Umbilical cord (tissue), 2 donors: ENCODE data around the gene CDKL4. TPM values are rescaled to one million over a fixed set of nuclear protein-coding genes. Genes with fewer than 3 reads are reported as not detected.
"Not testable (repeated sequence)": the region's sequence is repeated elsewhere in the genome, so short reads cannot be mapped to it uniquely, and the experiment has no call there.

Source experiments
- DNase-seq: peaks from one replicate; pipeline ENCODE4 v3.0.0-alpha.2; 2015; ENCODE audit warnings: low spot score
- total RNA-seq: library from RNA; depleted of rRNA; stranded (reverse); fragments of >200 nt; gene quantifications from one replicate; pipeline ENCODE4 v1.2.3, GENCODE V29; 2014; ENCODE audit warnings: low replicate concordance; ENCODE audit not compliant: insufficient read depth

Gene CDKL4
- total RNA-seq, 1 donor from 2014 or later: 8.2 TPM

DNA sequence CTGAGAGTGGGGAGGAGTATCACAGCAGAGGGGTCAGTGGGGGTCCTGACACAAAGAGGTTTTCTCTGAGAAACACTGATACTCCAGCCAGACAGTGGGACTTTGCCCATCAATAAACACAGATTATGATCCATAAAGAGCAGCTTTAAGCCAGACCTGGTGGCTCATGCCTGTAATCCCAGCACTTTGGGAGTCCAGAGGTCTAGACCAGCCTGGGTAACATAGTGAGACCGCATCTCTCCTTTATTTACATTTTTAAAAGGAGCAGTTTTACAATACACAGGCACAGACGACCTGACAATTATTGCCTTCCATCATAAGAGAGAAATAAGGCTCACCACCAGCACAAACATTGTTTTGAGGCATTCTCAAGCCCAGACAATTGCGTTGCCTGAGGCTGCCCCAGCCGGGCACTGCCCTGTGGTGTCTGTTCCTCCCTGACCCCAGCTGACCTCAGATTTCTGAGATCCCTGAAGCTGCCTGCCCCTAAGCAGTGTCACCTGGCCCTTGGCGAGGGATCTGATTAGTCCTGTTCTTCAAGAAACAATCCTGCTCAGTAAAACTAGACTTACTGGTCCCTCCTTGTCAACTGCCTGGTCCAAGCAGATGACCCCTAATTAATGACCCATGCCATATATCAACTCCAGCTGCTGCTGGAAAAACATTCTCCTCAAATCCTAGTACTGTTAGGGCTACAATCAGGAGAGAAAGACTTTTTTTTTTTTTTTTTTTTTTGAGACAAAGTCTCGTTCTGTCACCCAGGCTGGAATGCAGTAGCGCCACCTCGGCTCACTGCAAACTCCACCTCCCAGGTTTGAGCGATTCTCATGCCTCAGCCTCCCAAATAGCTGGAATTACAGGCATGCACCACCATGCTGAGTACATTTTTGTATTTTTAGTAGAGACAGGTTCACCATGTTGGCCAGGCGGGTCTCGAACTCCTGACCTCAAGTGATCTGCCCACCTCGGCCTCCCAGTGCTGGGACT lies 63.5 kb downstream of the CDKL4 start:
- no peak for DNase-seq

DNA sequence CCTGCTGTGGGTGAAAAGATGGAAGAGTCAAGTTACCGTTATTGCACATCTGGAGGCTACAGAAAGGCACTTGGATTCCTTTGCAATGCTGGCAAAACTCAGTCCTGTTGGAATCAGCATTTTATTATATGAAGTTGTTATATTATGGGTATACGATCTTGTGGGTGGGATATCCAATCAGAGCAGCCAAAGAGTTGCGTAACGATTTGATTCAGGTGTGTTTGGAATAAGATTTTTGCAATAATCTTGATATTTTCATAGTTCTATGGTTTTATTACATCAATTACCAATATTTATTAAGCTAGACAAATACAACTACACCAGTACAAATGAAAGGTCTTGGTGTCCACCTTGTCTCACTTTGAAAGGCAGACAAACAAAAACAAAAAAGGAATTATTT lies 65.0 kb downstream of the CDKL4 start:
- DNase-seq: no peak

DNA sequence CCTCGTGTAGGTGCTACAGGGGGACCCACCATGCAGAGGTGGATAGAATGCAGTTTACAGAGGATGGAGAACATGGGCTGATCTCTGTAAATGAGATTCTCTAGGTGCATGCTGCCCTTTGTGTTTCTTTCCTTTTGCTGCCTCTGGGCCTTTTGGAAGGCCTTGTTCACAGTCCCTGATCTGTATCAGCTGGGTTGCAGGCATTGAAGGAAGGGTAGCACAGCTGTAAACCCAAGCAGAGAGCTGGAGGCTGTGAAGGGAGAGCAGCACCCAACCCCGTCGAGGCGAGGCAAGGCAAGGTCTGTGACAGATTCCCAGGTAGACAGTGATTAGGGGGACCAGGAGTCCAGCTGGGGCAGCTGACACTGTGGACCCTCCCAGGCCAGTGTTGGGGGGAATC lies 66.8 kb downstream of the CDKL4 start:
- no peak for DNase-seq

DNA sequence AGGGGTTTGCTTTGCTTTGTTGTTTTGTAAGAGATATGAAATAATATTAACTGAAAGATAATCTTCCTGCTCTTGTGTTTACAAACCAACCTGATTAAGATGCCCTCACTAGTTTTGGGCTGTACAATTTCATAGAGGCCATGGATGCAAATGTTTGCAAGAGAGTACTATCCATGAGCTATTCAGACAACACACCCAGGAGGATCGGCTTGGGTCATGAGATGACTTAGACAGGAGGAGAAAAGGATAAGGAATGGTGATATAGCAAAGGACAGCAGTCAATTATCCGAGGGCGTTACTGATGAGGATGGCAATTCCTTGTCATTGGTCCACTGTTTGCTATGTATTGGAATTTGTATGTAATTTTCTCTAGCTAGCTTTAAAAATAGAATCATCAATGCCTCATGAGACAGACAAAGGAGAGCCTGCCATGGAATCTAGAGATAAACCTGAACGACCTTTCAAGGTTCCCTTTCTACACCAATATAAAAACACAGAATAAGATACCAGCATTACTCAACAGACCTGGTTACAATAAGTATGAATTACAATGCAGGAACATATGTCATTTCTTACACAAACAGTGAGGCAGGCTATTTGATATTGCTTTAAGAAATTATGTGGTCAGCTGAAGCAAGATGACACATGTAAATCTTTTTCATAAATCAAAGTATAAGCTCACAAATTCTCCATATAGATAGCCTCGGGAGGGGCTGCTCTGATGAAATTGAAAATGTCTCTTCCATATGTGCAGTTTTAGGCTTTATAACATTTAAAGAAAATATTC lies 68.6 kb downstream of the CDKL4 start:
- DNase-seq: no peak

DNA sequence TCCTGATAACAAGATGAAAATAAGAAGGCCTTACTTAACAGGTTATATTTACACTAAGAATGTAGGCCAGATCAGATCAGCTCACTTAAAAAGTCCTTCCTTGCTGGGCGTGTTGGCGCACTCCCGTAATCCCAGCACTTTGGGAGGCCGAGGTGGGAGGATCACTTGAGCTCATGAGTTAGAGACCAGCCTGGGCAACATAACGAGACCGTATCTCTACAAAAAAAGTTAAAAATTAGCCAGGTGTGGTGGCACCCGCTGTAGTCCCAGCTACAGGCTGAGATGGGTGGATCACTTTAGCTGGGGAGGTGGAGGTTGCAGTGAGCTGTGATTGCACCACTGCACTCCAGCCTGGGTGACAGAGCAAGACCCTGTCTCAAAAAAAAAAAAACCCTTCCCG lies 69.7 kb downstream of the CDKL4 start:
- no peak for DNase-seq

DNA sequence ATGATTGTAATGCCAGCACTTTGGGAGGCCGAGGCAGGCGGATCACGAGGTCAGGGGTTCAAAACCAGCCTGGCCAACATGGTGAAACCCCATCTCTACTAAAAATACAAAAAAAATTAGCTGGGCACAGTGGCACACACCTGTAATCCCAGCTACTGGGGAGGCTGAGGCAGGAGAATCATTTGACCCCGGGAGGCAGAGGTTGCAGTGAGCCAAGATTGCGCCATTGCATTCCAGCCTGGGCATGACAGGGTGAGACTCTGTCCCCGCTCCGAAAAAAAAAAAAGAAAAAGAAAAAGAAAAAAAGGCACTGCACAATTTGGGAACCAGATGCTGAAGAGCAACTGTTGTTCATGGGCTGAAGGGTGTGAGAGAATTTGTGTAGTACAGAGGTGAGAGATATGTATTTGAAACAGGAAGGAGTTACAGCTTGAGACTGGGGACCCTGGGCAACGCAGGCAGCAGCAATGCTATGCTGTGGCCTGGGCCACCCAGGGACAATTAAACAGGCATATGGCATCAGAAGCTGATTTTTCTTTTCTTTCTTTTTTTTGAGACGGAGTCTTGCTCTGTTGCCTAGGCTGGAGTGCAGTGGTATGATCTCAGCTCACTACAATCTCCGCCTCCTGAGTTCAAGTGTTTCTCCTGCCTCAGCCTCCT lies 71.6 kb downstream of the CDKL4 start:
- not testable (repeated sequence) for DNase-seq

DNA sequence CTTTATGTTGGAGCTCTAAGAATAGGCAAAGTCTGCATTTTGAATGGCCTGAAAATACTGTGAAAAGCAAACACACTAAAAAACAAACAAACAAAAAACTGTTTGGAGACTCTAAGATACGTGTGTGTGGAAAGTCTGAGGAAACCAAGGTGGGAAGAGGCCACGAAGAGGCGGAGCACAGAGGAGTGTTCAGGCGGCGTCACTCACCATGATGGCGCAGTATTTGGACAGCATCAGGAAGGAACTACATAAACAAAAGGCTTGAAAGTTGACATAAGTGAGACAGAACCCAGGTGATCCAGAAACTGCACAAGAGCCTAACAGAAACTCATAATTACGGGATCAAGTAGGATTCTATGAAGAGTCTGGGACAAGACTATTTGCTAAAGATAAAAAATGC lies 72.1 kb downstream of the CDKL4 start:
- no peak for DNase-seq

DNA sequence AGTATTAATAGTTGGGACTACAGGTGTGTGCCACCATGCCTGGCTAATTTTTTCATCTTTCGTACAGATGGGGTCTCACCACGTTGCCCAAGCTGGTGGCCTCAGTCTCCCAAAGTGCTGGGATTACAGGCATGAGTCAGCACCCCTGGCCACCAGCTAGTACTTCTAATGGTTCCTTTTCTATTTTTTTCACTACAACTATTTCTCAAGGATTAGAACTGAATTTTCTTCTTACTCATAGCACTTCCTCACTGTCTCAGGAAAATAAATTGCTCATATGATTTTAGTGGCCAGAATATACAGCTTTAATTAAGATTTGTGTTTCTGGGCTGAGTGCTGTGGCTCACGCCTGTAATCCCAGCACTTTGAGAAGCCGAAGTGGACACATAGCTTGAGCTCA lies 79.7 kb downstream of the CDKL4 start:
- DNase-seq: no peak

DNA sequence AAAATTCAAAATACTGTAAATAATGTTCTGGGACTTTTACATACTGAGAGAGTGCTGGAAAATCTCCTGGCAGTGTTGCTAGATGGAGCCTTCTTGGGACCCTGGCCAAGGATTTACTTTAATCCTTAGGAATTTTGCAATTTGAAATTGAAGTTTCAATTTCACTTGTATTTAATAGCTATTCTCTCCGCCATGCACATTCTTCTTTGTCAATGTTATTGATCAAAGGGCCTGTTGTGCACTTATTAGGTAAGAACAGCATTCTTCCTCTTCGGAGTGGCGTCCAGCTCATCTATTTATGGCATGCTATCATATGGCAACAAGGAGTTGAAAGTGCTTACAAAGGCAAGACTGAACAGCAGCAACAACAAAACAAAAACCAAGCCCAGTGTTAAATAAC lies 82.8 kb downstream of the CDKL4 start:
- DNase-seq: peak; percentile 71

DNA sequence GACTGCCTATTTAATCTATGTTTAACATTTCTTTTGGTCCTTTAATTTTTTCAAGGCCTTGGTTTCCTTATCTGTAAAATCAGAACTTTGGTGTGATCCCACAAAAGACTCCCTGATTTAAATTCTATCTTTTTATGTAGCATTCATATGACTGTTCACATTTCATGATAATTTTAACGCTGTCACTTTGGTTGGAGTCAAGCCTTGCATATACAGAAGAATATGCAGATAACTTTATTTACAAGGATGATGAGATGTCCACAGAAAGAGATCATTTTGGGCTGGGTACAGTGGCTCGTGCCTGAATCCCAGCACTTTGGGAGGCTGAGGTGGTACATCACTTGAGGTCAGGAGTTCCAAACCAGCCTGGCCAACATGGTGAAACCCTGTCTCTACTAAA lies 84.5 kb downstream of the CDKL4 start:
- DNase-seq: no peak

DNA sequence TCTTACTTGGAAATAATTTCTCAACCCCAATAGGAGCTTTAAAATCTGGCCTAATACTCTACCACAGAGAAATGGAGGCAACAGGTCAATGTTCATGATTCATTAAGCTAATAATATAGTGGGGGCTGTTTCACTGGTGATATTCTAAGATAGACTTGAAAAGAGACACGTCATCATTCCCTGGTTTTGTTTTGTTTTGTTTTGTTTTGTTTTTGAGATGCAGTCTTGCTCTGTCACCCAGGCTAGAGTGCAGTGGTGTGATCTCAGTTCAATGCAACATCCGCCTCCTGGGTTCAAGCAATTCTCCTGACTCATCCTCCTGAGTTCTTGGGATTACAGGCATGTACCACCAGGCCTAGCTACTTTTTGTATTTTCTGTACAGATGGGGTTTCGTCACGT lies 85.4 kb downstream of the CDKL4 start:
- DNase-seq: no peak

DNA sequence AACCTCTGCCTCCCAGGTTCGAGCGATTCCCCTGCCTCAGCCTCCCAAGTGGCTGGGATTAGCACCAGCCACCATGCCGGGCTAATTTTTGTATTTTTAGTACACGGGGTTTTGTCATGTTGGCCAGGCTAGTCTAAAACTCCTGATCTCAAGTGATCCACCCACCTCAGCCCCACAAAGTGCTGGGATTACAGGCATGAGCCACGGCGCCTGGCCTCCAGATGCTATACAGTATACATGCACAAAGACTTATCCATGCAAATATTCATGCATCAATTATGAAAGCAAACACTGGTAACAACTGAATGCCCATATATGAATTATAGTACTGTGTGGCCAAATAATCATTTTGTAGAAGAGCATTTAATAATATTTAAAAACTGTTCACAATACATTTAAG lies 86.9 kb downstream of the CDKL4 start:
- peak; percentile 76 for DNase-seq

DNA sequence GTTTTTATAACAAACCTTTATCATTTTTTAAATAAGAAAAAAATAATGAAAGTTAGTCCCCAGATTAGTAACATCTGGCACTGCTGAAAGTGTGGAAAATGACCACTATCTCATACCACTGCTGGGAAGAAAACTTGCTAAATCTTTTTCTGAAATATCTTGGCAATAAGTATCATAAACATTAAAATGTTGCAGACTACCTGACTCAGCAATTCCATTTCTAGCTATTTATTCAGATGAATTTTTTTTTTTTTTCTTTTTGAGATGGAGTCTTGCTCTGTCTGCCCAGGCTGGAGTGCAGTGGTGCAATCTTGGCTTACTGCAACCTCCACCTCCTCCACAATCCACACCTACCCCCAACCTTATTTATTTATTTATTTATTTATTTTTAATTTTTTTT lies 87.7 kb downstream of the CDKL4 start:
- DNase-seq: peak; percentile 81

DNA sequence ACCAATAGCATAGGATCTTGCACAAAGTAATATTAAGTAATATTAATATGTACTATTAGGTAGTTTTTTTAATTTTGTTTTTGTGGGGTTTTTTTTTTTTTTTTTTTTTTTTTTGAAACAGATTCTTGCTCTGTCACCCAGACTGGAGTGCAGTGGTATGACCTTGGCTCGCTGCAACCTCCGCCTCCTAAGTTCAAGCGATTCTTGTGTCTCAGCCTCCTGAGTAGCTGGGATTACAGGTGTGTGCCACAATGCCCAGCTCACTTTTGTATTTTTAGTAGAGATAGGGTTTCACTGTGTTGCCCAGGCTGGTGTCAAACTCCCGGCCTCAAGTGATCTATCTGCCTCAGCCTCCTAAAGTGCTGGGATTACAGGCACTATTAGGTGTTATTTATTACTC lies 88.2 kb downstream of the CDKL4 start:
- not testable (repeated sequence) for DNase-seq

DNA sequence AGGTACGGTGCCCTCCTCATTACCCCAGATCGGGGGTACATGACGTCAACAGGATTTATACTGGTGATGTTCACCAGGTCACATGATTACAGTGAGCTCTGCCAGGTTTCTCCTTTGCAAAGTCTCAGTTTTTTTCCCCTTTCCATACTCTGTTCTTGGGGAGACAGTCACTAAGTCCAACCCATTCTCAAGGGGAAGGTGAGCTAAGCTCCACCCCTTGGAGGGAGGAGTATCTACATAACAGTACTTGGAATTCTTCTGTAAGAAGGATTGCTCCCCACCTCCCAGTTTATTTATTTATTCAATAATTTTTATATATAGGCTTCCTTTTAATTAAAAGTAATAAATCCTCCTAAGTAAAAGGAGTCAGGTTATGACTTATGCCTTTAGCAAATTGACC lies 88.8 kb downstream of the CDKL4 start:
- no peak for DNase-seq

DNA sequence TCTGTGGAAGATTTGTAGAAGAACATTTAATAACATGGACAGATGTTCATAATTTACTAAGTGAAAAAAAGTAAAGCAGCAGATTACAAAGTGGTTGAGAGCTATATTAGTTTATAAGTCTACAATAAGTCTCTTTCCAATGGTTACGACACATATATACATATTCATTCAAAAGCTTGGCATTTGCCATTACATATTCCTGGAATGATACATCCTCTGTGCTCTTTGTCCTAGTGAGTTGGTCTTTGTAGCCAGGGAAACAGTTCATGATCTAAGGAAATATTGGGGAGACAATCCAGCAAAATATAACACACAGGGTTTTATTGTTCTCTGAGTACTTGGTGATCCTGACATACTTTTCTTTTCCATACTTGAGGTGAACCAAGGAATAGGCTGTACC lies 90.5 kb downstream of the CDKL4 start:
- no peak for DNase-seq

DNA sequence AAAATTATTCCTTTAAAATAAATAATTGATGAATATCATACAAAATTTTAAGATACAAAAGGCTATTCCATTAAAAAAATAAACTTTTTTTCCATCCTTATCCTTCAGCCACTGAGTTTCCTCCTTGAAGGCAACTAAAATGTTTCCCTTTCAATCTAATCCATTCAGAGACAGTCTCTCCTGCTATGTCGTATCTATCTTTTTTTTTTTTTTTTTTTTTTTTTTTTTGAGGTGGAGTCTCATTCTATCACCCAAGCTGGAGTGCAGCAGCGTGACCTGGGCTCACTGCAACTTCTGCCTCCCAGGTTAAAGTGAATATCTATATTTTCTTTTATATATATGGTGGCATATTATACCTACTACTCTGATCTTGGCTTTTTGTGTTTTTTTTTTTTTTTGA lies 91.3 kb downstream of the CDKL4 start:
- no peak for DNase-seq

DNA sequence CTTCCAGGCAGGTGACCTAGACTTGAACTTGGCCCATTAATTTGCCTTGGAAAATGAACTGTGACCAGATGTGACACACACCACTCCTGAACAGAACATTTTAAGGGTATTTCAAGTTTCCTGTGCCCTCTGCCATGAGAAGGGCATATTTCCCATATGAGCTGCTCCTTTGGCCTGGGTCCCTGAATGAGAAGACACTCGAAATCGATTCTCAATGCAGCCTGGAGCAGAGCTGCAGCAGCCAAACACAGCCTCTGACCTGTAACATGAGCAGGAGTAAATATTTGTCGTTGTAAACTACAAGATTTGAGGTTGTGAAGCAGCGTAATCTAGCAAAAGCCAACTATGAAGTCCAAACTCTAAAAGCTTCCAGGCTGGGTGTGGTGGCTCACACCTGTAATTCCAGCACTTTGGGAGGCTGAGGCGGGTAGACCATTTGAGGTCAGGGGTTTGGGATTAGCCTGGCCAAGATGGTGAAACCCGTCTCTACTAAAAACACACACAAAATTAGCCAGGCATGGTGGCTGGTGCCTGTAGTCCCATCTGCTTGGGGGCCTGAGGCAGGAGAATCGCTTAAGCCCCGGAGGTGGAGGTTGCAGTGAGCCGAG lies 92.8 kb downstream of the CDKL4 start:
- no peak for DNase-seq

DNA sequence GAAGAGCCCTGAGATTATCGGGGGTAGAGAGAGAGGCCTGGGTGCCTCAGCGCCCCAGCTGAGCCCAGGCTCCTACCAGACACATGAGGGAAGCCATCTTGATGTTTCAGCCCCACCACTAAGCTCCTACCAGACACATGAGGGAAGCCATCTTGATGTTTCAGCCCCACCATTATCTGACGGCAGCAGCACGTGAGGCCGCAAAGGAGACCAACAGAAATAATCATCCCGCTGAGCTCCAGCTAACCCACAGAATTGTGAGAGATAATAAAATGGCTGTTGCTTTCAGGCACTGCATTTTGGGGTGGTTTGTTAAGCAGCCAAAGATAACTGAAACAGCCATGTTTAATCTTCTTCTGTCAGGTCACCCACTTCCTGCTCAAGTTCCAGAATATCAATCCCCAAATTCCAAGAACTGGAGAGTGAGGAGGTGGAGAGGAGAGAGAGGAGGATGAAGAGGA lies 93.6 kb downstream of the CDKL4 start:
- no peak for DNase-seq

DNA sequence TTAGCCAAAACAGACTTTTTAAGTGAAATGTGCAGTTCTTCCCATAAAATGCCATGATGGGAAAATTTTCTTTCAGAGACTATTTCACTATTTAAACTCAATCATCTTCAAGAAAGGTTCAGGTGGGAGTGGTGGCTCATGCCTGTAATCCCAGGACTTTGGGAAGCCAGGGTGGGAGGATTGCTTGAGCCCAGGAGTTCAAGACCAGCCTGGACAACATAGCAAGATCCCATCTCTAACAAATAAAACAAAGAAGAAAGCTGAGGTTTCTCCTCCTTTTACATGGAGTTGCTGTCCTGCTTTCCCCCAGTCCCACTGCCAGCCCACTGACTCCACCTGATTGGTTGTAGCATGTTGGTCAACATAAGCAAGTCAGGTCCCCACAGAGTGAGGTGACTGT lies 97.1 kb downstream of the CDKL4 start:
- DNase-seq: no peak

DNA sequence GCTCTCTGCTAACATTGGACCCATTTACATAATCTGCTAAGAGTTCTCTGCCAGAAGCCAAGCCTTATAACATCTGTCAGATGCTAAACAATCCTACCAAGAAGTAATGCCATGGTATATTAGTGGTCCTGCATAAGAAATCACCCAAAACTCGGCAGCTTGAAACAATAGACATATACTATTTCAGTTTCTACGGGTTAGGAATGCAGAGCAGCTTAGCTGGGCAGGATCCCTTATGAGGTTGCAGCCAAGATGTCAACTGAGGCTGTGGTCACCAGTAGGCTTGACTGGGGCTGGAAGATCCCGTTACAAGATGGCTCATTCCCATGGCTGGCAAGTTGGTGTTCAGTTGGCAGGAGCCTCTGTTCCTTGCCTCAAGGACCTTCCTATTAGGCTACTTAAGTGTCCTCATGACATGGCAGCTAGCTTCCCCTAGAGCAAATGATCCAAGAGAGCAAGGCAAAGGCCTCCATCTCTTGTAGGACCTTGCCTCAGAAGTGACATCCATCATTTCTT lies 97.8 kb downstream of the CDKL4 start:
- no peak for DNase-seq
